Measurements from ENCODE around the gene CCDC3. TPM values are rescaled to one million over a fixed set of nuclear protein-coding genes. Genes with fewer than 3 reads are reported as not detected.
"Not testable (repeated sequence)": the region's sequence is repeated elsewhere in the genome, so short reads cannot be mapped to it uniquely, and the experiment has no call there.

CCDC3 gene
- total and polyA plus RNA-seq, 2 of the 8 experiments (the other 6 are each of a cell fraction or from before 2014, with no cell fraction given) = 3.4 to 3.7 TPM

GRCh38 chr10:12983568-12983967 lies 17.9 kb downstream of the CCDC3 start:
- H2BK5ac ChIP-seq (ENCODE audit: low read depth, low read length); H4K5ac ChIP-seq (ENCODE audit: insufficient read length, low read depth, low read length); H4K91ac ChIP-seq (replicated peaks; ENCODE audit: insufficient read length, low read length); H3K79me2 ChIP-seq (ENCODE audit: control insufficient read depth in 1 of 2, insufficient read depth in 2 of 2, low read length in 2 of 2); H3K4ac ChIP-seq (replicated peaks; ENCODE audit: insufficient read length, low read depth, low read length); H3K56ac ChIP-seq (replicated peaks; ENCODE audit: insufficient read length, low read depth, low read length); H3K4me2 ChIP-seq (ENCODE audit: insufficient read depth in 1 of 2, low read depth in 2 of 2, low read length in 2 of 2); FAIRE-seq; H3K4me1 ChIP-seq (replicated peaks in 1 of 4; ENCODE audit: control insufficient read depth in 3 of 4, insufficient read depth in 4 of 4, low read length in 3 of 4); H3K23me2 ChIP-seq (ENCODE audit: low read depth, low read length); H3K4me3 ChIP-seq (ENCODE audit: extremely low read depth in 1 of 4, insufficient read depth in 2 of 4, low read depth in 3 of 4, low read length in 4 of 4); H2BK120ac ChIP-seq (replicated peaks; ENCODE audit: low read depth, low read length); H4K8ac ChIP-seq (ENCODE audit: extremely low read depth, insufficient read depth, low read length); H2AFZ ChIP-seq (ENCODE audit: low read length); DNase-seq (ENCODE audit: low read depth in 1 of 2, low spot score in 2 of 2); H3K18ac ChIP-seq (ENCODE audit: extremely low read depth, low read length); H3K14ac ChIP-seq (ENCODE audit: insufficient read length); H3K9me3 ChIP-seq (ENCODE audit: insufficient read depth in 2 of 2, low read depth in 1 of 2, low read length in 1 of 2); H3K23ac ChIP-seq (ENCODE audit: insufficient read length); H3K27me3 ChIP-seq (replicated peaks in 1 of 4; ENCODE audit: control insufficient read depth in 3 of 4, extremely low read depth in 1 of 4, insufficient read depth in 3 of 4, low read length in 3 of 4); POLR2A ChIA-PET (ENCODE audit: partially characterized antibody); H2BK12ac ChIP-seq (ENCODE audit: low read depth, low read length); H3K9ac ChIP-seq (replicated peaks in 1 of 4; ENCODE audit: extremely low read depth in 1 of 4, low read depth in 3 of 4, low read length in 3 of 4); H3K36me3 ChIP-seq (ENCODE audit: control insufficient read depth in 2 of 4, insufficient read depth in 4 of 4, low read length in 3 of 4); H2AK5ac ChIP-seq (ENCODE audit: low read depth, low read length); H2BK20ac ChIP-seq (ENCODE audit: low read length); H2BK15ac ChIP-seq (ENCODE audit: low read length); H4K20me1 ChIP-seq (replicated peaks in 1 of 2; ENCODE audit: control insufficient read depth in 1 of 2, insufficient read depth in 2 of 2, low read length in 2 of 2); H3K27ac ChIP-seq (ENCODE audit: low read depth, low read length); H3K79me1 ChIP-seq (ENCODE audit: low read depth, low read length): not testable (repeated sequence)
- 75% methylated on average over 3 of the region's 3 CpGs; no CpG with 5 or more reads in 1 of the 2 experiments for WGBS, 2 experiments (ENCODE audit: extremely low coverage in 1 of 2, insufficient coverage in 1 of 2, insufficient read length in 1 of 2, insufficient replicate concordance in 2 of 2, low coverage in 1 of 2, low lambda C conversion rate in 2 of 2, missing lambda C conversion rate in 1 of 2)
- CTCF ChIA-PET (ENCODE audit: partially characterized antibody) = interaction anchor here (0.6 kb wide), 3 partner anchors 82 to 272 kb away, joined by 3 to 6 read pairs (median 5); no protein-coding TSS in a partner anchor

Data from H1 (cell line).